Astrocyte of the cerebellum (primary cell): Measurements from ENCODE around the gene FAF1.

Experiments
- DNase-seq: peaks from one replicate; pipeline ENCODE4 v3.0.0-alpha.2; 2011; ENCODE audit warnings: low read depth
- H3K4me3 ChIP-seq: 2 replicates; pipeline ENCODE4 v1.5.1; 2011; ENCODE audit warnings: mild to moderate bottlenecking, low read depth, low read length, moderate library complexity
- in situ Hi-C: cut with HindIII; loops from 2 replicates; pipeline ENCODE4 v1.10.0; 2017; ENCODE audit warnings: low sequenced_read_pairs
- TF ChIP-seq, protein P1 (sequence below): IDR thresholded peaks from 2 replicates; pipeline ENCODE4 v1.5.1; 2012; ENCODE audit warnings: low read length, low read depth, moderate library complexity, mild to moderate bottlenecking; ENCODE audit errors: missing control alignments

FAF1 gene

DNA sequence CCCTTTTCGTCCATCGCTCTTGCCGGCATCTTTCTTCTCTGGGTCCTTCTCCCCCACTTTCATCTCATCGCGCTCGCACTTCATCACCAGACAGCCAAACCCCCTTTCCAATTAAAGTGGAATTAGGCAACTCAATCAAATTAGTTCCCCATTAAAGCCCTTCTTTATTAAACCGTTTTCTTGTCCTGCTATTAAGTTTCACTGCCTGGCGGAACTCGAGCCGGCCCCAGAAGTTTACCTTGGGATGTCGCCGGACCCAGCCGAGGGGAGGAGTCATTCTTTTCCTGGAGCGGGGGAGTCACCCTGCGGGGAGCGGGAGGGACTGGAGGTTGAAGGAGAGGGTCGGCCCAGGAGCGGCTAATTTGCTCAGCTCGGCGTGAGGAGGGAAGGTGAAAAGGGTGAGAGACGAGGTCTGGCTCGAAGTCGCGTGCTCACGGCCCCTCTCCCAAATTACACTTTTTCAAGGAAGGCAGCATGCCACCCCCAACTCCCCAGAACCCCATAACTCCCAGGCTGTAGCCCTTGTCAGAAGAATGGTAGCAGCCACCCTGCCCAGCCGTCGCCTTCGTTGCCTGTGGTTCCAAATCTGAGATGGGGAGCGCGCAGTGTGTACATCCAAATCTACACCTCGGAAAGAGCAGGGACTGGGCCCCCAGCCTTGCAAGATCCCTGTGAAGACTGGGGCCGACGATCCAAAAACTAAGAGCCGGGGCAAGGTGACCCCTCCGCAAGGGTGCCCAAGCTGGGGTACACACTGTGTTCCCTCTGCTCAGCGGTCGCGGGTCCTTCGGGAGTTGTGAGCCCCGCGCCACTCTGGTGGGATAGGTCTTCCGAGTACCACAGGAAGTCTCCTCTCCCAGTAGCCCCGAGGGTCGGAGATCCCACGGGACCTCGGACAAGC lies 543.3 kb downstream of the FAF1 start:
- TF ChIP-seq, protein P1, sequence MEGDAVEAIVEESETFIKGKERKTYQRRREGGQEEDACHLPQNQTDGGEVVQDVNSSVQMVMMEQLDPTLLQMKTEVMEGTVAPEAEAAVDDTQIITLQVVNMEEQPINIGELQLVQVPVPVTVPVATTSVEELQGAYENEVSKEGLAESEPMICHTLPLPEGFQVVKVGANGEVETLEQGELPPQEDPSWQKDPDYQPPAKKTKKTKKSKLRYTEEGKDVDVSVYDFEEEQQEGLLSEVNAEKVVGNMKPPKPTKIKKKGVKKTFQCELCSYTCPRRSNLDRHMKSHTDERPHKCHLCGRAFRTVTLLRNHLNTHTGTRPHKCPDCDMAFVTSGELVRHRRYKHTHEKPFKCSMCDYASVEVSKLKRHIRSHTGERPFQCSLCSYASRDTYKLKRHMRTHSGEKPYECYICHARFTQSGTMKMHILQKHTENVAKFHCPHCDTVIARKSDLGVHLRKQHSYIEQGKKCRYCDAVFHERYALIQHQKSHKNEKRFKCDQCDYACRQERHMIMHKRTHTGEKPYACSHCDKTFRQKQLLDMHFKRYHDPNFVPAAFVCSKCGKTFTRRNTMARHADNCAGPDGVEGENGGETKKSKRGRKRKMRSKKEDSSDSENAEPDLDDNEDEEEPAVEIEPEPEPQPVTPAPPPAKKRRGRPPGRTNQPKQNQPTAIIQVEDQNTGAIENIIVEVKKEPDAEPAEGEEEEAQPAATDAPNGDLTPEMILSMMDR: no peak
- DNase-seq: no peak
- in situ Hi-C loops: no loop called here
- H3K4me3 ChIP-seq: no peak overlapping the region

DNA sequence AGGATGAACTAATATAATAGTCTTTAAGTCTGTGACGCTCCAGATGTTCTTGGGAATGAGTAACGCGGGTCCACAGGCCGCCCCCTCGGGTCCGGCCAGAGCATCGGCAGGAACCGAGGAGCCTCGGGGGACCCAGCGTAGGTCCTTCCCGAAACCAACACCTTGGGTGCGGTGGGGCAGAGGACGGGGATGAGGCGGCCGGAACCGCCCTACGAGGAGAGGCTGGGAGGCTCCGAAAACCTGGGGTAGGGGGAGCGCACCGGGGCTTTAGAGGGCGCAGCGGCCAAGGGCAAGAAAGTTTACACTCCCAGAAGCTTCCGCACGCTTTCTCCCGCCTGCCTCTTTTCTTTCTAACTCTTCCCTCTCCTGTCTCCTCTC lies 543.9 kb downstream of the FAF1 start:
- in situ Hi-C loops: no loop called here
- H3K4me3 ChIP-seq: no peak overlapping the region
- no peak for DNase-seq
- TF ChIP-seq, protein P1: no peak

DNA sequence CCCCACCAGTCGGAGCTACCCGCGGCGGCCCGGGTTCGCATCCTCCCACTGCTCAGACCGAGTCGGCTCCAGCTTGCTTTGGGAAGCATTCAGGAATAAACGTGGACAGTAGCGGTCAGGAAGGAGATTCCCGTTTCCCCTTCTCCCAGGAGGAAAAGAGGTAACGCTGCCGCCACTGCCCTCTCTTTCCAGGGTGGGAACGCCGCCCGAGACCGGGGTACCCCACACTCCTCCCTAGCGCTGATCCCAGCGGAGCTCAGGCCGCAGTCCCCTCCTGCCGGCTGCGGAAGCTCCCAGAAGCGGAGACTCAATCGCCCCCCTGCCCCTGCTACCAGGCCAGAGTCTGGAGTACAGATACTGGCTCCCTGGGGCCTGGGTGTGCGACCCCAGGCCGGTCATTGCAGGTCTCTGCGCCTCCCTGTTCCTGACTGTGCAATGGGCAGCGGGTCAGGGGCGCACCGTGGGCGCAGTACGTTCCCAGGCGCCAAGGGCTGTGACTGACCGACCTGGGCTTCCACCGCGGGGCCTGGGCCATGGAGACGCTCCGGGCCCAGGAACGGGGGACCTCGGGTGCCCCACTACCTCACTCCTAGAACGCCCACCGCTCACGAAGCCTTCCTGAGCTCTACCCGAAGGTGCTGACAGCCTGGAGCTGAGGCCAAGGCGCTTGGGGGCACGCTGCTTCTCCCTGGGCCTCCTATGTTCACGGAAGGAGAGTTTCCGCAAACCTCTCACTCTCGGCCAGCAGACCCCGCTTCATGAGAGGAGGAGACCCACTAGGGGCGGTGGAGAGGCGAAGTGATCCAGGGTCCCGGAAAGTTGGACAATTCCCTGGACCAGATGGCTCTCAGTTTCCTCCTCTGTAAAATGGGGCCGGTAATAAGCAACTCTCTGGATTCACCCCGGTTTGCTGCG lies 544.6 kb downstream of the FAF1 start:
- TF ChIP-seq, protein P1: no peak
- H3K4me3 ChIP-seq: no peak overlapping the region
- in situ Hi-C loops: no loop called here
- DNase-seq: no peak

DNA sequence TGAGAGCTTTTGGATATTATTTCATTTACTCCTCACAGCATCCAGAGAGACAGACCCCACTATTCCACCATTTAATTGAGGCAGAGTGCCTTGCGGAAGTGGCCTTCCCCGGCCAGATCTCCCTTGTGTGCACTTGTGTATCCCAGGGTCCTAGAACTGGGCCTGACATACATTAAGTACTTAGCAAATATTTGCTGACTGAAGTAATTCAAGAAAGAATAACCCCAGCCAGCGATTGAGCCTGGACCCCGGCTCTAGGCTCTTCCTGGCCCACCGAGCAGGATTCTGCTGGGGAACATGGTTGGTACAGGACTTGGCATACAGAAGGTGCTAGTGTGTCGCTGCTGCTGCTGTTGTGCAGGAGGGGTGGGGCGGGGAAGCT lies 545.2 kb downstream of the FAF1 start:
- TF ChIP-seq, protein P1: no peak
- no peak overlapping the region for H3K4me3 ChIP-seq
- DNase-seq: no peak
- in situ Hi-C loops: no loop called here

DNA sequence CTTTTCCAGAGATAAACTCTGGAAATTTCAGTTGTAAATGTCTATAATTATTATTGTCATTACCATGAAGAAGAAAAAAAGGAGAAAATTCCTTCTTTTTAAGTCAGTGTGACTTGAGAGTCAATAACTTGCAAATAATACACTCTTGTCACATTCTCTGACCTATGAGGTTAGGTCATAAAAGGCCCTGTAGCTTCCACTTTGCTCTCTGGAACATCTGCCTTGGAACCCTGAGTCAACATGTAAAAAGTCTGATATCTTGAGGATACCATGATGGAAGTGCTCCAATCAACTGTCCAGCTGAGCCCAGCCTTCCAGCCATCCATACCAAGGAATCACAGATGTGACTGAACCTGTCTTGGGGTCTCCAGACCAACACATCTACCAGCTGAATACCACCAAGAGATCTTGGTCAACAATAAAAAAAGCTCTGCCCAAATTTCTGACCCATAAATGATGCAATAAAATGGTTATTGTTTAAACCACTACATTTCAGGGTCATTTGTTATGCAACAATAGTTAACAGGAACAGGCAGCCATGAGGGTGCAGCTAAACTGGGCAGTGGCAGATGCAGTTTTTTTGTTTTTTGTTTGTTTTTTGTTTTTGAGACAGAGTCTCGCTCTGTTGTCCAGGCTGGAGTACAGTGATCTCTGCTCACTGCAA lies 547.1 kb downstream of the FAF1 start:
- no peak overlapping the region for H3K4me3 ChIP-seq
- in situ Hi-C loops: no loop called here
- DNase-seq: no peak
- TF ChIP-seq, protein P1: no peak

DNA sequence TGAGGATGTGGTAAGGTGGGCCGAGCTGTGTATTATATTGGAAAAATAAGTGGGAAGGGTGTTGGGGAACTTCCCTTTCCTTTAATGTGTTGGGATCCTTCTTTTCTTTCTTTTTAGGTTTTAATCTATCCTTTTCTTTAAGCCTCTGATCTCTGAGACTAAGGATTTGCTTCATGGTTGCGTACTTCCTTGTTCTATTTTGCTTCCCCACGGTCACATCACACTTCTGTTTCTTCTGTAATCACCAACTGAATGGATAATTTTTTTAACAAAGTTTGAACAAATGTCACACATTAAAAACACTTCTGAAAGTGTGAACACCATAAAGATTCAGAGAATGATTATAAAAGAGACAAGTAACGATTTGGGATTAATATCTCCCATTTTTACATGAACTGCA lies 554.3 kb downstream of the FAF1 start:
- no peak for DNase-seq
- in situ Hi-C loops: no loop called here
- H3K4me3 ChIP-seq: no peak overlapping the region
- TF ChIP-seq, protein P1: no peak
